Dermis microvascular lymphatic vessel endothelial cell (primary cell): Measurements from ENCODE around the gene SEZ6. TPM values are rescaled to one million over a fixed set of nuclear protein-coding genes. Genes with fewer than 3 reads are reported as not detected.
"Not testable (repeated sequence)": the region's sequence is repeated elsewhere in the genome, so short reads cannot be mapped to it uniquely, and the experiment has no call there.

Experiments used
- DNase-seq, 2 donors: peaks; one replicate each; pipeline versions ENCODE4 v3.0.0 to v3.0.0-alpha.2; 2010; ENCODE audit warnings: low read depth in 2 of 2
- total RNA-seq: library from RNA; depleted of rRNA; stranded (reverse); fragments of >200 nt; gene quantifications from 2 replicates; pipeline ENCODE4 v1.2.1, GENCODE V29; 2014

The SEZ6 gene
- total RNA-seq, 1 donor from 2014 or later: not detected

DNA sequence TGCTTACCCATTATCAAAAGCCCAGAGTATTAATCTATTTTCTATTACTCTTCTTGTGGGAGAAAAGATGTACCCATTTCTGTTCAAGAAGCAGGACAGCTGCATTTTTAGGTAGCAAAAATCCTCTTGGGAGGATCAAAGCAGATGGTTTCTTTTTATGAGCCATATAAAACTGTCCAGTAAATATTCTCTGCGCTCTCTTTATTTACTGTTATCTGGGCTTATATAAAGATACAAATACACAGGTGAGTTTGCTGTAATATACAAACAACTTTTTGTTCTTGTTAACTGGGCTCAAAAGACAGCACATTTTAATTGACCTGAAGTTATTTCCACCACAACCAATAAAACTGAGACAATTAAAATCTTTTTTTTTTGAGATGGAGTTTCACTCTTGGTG is 64.6 kb downstream of the SEZ6 start:
- DNase-seq: no peak

DNA sequence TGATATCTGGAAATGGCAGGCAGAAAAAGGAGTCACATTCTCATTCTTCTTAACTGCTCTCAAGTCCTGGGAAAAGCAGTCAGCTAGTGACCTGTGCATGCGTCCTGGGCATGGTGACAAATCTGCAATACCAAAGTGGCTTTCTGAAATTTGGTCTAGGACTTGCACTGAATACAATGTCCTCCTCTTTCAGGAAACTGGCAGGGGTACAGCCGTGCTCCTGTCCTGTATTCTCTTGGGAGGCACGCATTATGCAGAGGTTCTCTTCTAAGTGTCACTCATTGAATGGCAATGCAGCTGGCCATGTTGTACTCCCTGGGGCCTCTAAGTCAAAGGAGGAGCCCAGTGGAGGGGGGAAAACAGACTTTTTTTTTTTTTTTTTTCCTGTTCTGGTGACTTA is 65.2 kb downstream of the SEZ6 start:
- no peak for DNase-seq

DNA sequence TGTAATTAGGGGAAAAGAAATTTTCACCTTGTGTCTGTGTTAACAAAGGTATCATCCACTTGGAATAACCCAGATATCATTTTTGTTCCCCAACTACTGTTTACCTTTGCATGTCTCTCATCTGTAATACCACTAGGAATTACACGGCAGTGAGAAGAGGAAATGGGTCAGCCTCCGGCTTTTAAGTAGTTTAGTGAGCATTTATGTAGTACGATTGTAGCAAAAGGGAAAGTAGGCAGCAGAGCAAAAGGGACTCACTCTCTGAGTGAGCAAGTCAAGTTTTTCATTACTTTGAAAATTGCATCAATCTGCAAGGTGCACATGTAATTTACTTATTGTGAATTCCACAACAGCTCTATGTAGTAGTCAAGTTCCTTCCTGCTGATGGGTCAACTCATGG is 65.7 kb downstream of the SEZ6 start:
- peak in 1 of 2 donors; percentile 56 for DNase-seq

DNA sequence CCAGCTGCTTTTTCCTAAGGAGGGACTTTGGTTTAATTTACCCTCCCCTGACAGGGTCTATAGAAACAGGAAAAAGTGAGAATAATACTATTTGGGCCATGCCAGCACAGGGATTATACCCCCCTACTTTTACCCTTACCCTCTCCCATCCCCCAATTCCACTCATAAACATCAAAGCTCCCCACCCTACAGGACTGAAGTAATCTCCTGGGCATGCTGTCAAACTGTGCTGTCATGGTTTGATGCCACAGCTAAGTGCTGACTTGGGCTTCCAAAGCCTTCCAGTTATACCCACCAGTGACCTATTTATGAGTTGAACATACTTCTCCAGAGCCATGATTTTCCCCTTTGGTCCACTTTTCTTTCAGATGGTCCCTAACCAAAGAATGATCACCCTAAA is 67.3 kb downstream of the SEZ6 start:
- DNase-seq: no peak

DNA sequence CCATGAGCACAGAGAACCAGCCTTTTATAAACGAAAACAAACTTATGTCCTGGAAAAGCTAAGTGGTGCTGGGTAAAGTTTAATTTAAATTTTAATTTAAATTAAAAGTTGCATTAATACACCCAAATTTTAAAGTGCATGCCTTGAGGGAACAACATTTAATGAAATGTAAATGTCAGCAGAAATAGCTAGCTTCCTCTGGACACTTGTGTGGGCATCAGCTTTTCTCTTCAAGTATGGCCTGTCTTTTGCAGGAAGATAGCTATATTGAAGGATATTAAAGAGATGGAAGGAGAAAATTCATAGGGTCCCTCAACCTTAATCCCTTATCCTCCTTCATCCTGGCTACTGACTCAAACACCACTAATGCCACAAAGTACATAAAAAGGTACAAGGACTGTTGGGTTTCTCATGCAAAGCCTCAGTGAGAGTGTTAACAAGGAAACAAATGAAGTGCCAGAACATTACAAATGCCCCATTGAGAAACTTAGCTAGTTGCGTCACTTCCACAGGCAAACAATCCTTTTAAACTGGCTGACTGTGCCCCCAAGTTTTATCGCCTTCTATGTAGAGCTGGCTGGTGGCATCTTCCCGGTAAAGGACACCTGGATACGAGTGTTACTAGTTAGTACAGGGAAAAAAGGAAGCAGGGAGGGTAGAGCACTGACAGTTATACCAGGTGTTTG is 68.6 kb downstream of the SEZ6 start:
- DNase-seq: no peak

DNA sequence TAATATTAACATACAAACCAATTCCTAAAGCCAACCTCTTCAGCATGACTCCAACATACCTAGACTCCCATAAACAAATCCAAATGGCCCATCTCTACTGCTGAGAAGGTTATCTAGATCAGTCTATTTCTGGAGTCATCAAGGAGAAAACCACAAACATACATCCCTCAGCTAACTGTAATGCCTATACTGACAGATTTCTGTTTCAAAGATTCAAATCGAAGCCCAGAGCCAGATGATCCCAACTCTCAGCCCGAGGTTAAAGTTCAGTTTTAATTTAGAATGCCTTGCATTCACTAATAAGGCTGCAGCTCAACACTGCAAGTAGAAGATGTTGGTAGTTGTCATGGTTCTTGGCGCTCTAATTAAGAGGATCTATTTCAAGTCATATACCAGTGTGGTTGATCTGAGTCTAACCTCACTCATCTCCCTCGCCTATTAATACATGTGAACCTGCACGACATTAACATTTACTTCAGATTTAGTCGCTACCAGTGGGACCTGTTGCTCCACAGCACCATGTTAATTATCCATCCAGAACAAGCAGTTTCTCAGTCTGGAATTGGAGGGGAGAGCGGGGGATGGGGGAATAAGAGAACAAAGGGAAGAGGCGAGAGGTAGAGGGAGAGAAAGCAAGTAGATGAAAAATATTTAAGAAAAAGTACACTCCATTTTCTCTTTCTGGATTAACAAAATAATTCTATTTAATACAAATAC is 69.9 kb downstream of the SEZ6 start:
- DNase-seq: no peak

DNA sequence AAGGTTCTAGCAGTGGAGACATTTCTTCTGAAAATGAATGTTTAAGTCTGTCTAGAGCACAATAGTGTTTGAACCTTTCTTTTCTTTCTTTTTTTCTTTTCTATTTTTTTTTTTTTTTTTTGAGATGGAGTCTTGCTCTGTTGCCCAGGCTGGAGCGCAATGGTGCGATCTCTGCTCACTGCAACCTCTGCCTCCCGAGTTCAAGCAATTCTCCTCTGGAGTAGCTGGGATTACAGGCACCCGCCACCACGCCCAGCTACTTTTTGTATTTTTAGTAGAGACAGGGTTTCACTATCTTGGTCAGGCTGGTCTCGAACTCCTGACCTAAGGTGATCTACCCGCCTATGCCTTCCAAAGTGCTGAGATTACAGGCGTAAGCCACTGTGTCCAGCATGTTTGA is 71.3 kb downstream of the SEZ6 start:
- DNase-seq: not testable (repeated sequence)

DNA sequence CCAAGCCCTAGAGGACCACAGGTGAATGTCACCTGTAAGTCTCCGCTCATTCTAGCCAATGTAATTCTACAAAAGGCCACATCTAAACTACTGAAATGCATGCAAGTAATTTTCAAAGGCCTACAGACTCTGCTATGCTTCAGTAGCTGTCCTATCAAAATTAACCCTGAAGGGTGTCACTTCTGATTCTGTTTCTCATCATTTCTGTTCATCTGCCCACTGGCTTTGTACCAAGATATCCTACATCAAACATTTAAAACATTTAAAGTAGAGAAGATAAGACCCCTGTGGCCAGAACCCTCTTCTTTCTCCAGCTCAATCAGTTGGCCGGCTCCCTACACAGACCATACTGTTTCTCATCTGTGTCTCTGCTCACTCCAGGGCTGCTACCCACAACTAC is 76.0 kb downstream of the SEZ6 start:
- no peak for DNase-seq

DNA sequence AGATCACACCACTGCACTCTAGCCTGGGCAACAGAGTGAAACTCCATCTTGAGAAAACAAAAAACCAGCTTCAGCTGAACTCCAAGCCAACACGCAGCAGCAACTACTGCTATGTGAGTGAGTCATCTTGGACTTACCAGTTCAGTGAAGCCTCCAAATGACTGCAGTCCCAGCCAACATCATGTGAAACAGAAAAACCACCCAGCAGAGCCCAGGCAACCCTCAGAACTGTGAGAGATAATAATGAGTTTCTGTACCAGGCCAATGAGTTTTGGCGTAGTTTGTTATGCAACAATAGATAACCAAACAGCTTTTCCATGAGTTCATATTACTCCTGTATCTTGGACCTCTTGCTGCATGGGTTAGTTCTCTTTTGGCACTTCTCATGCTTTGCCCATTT is 77.8 kb downstream of the SEZ6 start:
- DNase-seq: no peak

DNA sequence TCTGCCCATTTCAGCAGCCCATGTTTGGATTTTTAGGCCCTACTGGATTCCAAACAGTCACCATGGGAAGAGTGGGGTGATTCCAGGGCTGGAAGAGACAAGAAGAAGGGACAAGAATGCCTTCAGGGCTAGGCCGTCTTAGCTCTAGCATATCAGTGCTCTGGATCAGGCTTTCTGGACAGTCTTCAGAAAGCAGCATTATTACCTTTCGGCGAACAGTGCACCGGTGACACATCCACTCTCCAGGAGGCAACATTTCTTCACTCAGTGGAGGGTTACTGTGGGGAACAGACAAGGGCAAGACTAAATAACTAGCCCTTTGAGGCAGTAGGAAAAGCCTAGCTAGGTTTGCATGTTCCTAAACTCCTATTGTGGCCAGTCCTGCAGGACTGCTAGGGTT is 79.0 kb downstream of the SEZ6 start:
- DNase-seq: no peak

DNA sequence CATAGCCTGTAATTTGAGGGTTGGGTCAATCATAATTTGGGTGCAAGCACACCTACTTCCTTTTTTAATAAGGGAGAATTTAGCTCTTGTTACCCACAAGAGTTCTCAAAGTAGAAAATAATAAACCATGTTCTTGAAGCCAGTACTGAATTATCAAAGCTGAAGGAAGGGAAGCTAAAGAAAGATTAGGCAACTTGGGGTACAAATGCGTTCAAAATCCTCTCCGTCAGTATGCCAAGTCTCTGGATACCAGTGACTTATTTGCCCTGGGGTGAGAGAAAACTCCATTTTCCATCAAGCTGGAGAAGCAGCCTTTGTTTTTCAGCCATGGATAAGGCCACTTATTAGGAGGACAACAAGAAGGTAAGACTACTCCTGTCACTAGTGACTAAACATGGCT is 79.5 kb downstream of the SEZ6 start:
- DNase-seq: no peak

DNA sequence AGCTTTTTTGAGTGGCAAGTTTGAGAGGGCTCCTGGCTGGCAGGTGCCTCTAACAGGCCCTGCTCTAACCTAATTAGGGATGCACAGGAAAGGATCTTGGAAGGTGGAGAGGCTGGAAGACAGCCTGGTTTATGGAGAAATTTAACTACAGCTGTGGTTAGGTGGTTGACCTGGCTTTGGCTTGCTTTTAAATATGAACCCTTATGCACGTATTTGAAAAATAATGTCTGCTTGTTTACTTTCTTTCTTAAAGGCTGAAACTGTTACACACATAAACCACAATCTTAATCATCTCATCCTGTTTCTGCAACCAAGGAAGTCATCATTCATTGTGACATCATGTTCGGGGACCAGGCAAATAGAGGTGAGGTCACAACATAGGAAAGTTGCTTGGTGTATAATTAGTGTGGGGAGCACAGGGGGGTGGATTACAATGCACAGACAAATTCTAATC is 79.9 kb downstream of the SEZ6 start:
- DNase-seq: peak in 1 of 2 donors; percentile 85

DNA sequence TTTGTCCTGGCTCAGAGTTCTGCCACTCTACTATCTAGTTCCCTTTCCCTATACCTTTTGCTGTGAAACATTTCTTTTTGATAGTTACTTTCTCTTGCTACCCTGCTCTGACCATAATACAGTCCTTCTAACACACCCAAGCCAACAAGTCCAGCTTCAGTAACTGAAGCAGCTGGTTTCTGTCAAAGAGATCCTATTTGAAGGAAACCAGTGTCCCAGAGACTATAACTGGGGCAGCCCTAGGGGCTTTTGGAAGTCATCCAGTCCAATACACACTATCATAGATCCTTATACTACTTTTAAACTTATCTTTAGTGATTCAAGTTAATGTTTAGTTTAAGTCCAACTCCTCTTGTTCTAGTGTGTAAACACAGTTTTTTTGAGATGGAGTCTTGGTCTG is 85.6 kb downstream of the SEZ6 start:
- DNase-seq: no peak

DNA sequence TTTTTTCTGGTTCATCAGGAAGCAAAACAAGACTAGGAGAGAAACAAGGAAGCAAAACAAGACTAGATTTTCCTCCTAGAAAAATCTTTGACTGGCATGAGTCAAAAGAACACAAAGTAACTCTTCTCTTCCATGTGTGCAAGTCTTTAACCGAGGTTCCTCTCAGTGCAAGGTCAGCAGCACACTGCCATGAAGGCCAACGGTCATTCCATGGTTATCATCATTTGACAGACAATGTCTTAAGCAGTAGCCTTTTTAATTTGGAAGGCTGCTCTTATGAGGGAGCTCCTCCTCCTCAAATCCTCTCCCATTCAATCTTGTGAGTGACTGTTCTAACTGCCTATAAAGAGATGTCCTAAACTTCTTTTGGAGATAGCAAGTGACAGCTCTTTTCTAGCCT is 87.5 kb downstream of the SEZ6 start:
- no peak for DNase-seq

DNA sequence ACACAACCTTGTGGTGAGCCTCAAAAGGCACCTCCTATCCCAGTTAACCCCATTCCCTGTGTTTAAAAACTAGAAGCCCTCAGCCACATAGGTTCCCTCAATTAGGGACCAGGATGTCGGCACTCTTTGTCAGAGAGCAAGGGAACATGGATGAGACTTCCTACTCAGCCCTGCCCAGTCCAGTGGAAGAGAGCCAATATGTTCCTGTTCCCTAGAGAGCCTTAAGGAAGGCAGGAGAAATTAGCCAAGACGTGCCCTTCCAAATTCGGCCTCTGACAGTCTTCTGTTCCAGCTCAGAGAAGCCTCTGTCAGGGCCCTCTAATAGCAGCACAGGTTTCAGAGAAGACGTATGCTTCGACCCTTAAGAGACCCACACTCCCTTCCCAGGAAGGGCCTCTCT is 88.4 kb downstream of the SEZ6 start:
- DNase-seq: no peak

DNA sequence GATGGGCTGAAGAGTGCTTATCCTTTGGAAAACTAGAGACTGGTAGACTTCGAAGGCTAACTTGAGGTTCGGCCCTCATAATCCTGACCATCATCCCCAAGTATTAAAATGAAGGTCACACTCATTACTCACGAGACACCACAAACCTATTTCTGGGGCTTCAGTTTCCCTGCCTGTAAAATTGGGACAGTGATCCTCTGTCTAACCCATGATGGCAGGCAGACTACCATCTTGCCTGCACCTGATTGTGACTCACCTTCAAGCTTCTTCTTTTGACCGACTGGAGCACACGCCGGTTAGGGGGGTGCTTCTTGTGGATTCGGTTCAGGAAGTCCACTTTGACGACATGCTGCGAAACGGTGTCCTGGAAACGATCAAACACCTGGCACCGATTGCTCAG is 88.8 kb downstream of the SEZ6 start:
- DNase-seq: no peak

DNA sequence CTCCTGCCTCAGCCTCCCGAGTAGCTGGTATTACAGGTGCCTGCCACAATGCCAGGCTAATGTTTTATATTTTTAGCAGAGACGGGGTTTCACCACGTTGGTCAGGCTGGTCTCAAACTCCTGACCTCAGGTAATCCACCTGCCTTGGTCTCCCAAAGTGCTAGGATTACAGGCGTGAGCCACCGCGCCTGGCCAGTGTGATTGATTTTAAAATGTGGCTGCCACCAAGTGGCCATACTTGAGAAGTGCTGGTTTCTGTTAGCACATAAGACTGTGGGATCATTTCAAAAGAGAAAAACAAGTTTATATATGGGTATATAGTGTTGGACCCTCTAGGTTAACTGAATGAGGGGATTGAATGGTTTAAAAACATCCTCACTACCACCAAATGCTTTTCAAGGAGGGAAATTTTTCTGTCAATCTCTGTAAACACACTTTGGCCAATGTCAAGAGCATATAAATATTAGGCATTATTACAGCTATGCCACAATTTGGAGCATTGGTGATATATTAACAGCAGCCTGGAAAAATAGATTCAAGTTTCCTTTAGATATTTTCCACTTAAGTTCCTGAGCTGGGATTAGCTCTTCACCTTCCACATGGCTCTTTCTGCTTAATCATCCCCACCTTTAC is 89.4 kb downstream of the SEZ6 start:
- DNase-seq: peak; percentile 54 to 70

DNA sequence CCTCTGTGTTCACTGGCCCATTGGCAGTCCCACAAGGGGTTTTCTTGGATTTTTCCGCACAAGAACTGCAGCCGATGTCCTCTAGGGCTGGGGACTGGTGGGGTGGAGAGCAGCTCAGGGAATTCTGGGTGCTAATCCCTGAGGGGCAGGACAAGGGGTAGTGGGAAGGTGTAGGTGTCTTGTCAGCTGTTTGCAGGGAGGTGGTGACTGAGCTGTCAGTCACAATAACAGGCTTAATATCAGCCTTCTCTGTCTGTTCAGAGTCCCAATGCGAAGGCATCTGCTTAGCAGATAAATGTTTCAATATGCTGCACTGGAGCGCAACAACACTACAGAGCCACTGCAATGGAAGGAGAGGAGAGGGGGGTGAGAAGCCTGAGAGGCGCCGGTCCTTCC is 92.9 kb downstream of the SEZ6 start:
- DNase-seq: no peak

DNA sequence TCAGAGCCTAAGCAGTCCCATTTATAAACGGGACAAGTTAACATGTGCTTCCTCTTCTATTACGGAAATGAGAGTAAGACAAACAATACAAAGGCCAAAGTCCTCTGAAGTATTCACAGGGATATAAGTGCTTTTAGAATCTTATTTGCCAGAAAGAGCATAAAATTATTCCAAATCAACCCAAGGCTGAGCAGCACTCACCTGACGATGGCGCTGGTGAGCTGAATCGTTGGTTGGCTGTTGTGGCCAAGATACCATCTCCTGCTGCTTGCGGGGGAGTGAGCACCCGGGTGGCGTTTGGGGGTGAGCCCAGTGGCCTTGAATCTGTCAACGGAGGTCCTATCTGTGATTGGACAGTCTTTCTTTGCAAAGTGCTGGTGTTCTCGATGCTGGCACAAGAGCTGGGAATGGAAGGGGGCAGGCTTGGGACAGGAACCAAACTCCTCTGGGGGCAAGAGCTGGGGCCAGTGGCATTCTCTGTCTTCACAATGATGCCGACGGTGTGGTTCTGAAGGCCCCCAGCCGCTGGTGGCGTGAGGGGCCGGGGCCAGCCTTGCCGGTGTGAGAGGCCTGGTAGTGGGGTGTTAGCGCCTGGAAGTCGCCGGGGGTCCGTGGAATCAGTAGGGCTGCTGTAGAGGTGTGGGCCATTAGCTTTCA is 93.4 kb downstream of the SEZ6 start:
- peak; percentile 44 to 85 for DNase-seq

DNA sequence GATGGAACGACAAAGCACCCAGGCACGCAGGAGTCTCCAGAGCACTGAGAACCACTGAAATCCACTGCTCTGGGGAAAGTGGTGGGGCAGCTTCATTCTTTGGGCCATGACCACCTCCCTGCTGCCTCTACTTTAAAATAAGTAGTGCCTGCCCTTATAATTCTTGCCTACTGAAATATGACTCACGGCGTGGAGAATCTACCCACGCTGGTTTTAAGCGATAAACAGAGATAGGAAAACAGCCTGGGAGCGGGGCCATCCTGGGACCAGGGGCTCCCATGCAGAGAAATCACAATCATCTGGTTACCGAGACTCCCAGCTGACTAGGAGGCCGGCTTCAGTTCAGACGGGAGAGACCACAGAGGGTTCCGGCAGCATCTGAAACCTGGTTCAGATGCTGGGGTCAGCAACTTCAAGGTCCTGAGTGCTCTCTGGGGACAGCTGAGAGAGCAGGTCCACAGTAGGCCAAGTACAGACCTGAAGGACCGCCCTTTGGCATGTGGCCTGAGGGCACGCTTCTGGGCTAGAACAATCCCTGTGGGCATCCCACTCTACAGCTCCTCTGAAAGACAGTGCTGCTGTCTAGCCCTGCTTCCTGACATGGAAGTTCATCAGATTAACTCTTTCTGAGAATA is 94.3 kb downstream of the SEZ6 start:
- DNase-seq: no peak

DNA sequence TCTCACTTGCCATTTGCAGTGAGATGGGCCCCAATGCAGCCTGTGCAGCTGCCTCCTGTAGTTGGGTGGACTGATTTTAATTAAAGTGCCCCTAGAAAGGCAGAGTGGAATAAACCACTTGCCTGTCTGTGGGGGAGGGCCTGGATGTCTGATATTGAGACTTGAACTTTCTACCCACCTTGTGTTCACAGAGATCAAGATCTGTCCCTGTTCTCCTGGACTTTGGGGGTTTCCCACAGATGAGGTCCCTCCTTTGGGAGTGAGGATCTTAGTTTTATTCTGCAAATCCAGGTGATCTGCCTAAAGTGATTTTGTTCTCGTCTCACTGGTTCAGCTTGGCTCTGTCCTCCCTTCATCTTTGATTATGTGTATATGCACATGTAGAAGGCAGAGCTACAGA is 95.3 kb downstream of the SEZ6 start:
- DNase-seq: no peak

DNA sequence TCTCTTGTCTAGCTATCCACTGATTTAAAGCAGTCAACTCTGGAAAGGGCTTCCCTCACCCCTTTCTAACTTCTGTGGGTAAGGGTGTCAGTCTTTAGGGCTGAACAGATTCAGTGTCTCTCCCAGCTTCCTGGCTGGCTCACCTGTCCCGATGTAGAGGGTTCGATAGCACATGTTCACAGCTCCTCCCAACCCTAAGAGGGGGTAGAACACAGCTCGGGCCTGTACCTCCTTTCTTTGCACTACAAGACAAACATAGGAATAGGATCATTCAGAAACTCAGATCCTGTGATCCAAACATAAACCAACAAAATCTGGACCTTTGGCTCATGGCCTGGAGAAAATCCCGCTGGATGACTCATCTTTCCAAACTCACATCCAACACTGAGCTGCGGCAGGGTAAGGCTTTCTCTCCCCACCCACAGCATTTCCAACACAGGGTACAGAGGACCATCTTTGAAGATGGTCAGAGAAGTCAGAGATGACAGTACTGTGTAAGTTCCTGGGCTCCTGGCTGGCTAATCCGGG is 97.1 kb downstream of the SEZ6 start:
- DNase-seq: peak; percentile 48 to 77
